ENCODE data around the gene SH2D3C.

Gene SH2D3C

GRCh38 chr9:127739614-127740330 lies 38.7 kb downstream of the SH2D3C start:
- DNase-seq: no peak

DNA sequence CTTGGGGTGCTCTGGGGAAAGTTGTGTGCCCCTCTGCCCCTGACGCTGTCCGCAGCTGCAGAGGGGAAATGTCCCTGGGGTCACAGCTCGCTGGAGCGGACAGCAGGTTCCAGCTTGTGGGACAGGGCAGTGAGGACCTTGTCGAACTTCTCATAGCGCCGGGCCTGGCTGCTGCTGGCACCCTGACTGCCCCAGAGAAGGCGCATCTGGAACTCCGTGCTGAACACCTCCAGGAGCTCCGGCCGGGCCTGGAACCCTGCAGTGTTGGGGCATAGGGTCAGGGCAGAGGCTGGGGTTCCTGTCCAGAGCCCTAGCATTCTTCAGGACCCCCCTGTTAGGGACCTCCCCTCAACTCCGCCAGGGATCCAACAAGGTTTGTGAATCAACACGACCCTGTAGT lies 39.8 kb downstream of the SH2D3C start:
- DNase-seq: no peak

GRCh38 chr9:127735530-127736185 lies 42.8 kb downstream of the SH2D3C start:
- DNase-seq: no peak

- peak; percentile 99 for DNase-seq
Measured at GRCh38 chr9:127734747-127735529, 43.5 kb downstream of the SH2D3C start, which contains the start of gene TOR2A. TOR2A (minus strand) TSS chr9:127735294; CDS start chr9:127735270, 24 bp downstream.

GRCh38 chr9:127734247-127734746 lies 44.2 kb downstream of the SH2D3C start:
- DNase-seq: peak; percentile 24

GRCh38 chr9:127733614-127734013 lies 44.9 kb downstream of the SH2D3C start:
- no peak for DNase-seq

GRCh38 chr9:127732444-127732843 lies 46.0 kb downstream of the SH2D3C start:
- no peak for DNase-seq

DNA sequence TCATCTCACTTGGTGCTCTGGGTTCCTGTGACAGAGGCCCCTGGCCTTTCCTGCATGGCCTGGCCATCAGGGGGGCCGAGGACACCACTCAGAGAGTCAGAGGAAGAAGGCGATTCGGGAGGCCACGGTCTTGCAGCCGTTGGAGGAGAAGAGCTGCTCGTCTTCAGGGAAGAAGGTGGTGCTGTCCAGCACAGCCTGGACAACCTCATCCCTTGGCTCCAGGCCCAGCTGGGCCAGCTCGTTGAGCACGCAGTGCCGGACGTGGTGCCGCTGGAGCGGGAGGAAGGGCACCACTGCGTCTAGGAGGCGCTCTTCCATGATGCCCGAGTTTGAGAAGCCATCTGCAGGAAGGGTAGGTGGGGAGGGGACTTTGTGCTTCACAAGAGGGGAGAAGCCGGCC lies 46.5 kb downstream of the SH2D3C start:
- DNase-seq: no peak

DNA sequence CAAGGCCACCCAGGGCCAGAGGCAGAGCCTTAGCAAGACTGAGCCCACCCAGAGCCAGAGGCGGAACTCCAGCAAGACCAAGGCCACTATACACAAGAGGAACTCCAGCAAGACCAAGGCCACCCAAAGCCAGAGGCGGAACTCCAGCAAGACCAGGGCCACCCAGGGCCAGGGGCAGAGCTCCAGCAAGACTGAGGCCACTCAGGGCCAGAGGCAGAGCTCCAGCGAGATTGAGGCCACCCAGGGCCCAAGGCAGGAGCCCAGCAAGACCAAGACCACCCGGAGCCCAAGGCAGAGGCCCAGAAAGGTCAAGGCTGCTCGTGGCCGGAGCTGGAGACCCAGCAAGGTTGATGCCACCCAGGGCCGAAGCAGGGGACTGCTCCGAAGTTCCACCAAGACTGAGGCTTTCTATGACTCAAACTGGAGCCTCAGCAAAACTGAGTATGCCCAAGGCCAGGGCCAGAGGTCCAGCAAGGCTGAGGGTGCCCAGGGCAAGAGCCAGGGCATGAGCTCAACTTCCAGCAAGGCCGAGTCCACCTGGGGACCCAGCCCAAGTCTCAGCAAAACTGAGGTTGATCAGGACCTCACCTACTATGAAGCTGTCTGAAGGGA lies 47.6 kb downstream of the SH2D3C start:
- DNase-seq: no peak

- DNase-seq: no peak
Measured at GRCh38 chr9:127730262-127730661, 48.2 kb downstream of the SH2D3C start.

- DNase-seq: no peak
Measured at GRCh38 chr9:127729522-127730256, 48.8 kb downstream of the SH2D3C start.

- no peak for DNase-seq
Measured at GRCh38 chr9:127728808-127729207, 49.7 kb downstream of the SH2D3C start.

DNA sequence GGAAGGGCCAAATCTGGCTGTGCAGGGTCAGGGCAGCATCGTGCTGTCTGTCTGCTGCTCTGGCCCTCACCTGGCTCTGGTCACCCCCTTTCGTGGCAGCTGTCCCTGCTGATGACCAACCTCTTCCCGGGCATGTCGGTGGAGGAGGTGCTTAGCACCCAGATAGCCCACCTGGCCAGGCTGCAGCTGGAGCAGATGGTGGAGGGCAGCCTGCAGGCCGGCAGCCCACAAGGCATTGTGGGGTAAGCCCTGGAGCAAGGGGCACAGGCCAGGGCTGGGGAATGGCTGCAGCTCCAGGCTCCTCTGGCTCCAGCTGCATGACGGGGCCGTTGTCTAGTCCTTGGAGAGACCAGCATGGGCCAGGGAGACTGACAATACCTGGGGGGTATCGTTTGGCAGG lies 51.6 kb downstream of the SH2D3C start:
- DNase-seq: no peak

DNA sequence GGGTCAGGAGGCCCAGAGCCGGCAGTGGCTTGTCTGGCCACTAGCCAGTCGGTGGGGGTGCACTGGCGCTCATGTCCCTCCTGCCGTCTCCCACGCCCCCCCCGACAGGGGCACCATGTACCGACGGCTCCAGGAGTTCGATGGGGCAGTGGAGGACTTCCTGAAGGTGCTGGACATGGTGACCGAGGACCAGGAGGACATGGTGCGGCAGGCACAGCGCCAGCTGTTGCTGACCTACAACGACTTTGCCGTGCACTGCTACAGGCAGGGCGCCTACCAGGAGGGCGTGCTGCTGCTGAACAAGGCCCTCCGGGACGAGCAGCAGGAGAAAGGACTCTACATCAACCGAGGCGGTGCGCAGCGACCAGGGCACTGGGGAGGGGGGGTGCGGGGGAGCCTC lies 54.5 kb downstream of the SH2D3C start:
- DNase-seq: peak; percentile 88

DNA sequence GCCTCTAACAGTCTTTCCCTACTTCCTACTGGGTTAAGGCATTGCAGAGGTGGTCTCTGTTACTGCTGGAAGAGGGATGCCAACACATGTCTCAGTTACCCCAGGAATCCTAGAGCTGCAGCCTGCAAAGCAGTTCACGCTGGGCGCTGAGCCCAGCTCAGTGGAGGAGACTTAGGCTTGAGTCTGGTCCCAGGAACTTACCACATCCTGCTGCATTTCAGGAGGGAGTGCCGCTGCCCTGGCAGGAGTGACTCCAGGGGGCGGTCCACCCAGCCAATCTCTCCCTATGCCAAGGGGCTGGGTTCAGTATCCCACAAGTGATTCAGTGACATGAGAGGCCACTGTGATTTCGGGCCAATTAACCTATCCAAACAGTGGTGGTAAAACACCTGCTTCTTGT lies 55.0 kb downstream of the SH2D3C start:
- peak; percentile 83 for DNase-seq

DNA sequence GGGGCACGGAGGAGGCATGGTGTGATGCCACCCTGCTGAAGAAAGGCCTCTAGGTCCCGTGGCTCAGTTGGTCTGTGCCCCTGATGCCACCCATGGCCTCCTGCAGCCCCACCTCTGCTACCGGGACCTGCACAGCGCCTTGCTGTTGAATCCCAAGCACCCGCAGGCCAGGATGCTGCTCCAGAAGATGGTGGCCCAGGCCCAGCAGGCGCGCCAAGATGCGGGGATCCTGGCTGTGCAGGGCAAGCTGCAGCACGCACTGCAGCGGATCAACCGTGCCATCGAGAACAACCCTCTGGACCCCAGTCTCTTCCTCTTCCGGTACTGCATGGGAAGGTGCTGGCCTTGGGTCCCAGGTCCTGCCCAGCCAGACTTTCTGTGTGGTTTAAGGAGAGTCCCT lies 55.5 kb downstream of the SH2D3C start:
- no peak for DNase-seq

DNA sequence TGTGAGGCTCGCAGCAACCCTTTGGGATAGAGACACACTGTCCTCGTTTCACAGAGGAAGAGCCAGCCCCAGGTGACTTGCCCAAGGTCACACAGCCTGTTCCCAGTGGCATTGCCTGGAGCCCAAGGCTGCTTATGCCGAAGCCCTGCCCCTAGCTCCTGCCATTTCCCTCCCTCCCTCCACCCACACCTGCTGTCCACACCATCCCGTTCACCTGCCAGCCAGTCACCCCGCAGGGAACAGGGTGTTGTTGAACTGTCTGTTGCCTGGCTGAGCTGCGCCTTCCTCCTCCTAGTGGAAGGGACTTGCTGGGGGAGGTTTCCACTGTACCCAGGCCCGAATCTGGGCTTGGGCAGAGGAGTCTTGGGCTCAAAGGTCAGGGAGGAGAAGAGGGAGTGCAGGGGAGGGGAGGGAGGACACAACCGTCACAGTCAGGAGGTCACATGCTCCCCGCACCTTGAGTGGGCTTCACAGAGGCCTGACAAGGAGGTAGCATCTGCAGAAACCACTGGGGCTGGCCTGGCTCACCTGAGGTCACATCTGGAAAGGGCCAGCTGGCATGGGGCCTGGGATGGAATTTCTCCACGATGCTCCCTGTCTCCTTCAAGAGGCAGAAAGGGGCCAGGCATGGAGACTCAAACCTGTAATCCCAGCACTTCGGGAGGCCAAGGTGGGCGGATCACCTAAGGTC lies 56.3 kb downstream of the SH2D3C start:
- peak; percentile 96 for DNase-seq

DNA sequence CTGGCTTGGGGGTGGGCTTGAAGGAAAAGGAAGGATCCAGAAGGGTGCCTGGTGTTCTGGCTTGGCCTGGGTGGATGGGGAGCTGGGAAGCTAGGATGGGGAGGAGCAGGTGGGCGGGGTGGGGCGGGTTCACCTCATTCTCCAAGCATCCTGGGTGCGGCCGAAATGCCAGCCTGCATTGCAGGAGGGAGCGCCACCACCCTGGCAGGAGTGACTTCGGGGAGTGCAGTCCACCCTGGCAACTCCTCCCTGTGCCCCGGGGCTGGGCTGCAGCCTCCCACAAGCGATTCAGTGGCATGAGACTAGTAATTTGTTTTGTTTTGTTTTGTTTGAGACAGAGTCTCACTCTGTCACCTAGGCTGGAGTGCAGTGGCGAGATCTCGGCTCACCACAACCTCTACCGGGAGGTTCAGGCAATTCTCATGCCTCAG lies 57.1 kb downstream of the SH2D3C start:
- peak; percentile 97 for DNase-seq

DNA sequence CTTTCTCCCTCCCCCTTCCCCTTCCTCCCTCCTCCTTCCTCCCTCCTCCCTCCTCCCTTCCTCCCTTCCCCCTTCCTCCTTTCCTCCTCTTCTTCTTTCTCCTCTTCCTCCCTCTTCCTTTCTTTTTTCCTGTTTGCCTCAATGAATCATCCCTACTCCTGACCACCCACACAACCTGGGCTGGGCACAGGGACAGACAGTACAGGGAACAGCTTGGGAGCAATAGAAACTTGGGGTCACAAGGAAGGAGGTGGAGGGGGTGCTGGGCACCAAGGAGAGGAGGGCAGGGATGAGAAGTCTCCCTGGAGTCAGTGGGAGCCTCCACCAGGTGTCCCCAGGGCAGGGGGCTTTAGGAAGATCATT lies 57.6 kb downstream of the SH2D3C start:
- peak; percentile 85 for DNase-seq

DNA sequence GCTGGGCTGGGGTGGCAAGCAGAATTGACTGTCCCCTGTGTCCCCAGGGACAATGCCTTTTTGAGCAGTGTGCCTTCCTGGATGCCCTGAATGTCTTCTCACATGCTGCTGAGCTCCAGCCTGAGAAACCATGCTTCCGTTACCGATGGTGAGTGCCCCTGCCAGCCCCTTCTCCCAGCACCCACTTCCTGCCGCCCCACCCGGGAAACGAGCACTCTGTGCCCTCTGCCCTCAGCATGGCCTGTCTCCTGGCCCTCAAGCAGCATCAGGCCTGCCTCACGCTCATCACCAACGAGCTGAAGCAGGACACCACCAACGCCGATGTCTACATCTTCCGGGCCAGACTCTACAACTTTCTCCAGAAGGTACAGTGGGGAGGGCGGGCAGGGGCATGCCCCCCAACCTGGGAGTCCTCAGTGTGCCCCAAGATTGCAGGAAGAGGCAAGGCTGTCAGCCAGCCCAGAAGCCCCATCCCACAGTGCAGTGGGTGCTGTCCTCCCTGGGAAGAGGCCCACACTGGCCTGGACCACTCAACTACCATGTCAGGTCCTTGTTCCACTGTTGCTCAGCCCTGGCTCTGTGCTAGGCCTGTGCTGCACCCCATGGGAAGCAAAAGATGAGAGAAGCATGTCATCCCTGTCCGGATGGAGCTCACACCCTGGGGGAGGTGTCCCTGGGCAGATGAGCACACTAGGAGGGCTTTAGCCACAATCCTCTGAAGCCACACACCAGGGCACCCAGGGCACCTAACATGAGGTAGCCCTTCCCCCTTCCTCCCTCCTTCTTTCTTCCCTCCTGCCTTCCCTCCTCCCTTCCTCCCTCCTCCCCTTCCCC lies 58.2 kb downstream of the SH2D3C start:
- DNase-seq: peak; percentile 42

GRCh38 chr9:127717766-127718165 lies 60.7 kb downstream of the SH2D3C start:
- no peak for DNase-seq
